GM18868 (cell line): ENCODE measurements around the gene RAD18.

Experiments
- ATAC-seq: cut with Tn5 transposase; IDR thresholded peaks from one replicate; pipeline ENCODE4 v1.9.1; 2021; ENCODE audit warnings: mild to moderate bottlenecking, moderate library complexity; ENCODE audit not compliant: unreplicated experiment

Gene RAD18

DNA sequence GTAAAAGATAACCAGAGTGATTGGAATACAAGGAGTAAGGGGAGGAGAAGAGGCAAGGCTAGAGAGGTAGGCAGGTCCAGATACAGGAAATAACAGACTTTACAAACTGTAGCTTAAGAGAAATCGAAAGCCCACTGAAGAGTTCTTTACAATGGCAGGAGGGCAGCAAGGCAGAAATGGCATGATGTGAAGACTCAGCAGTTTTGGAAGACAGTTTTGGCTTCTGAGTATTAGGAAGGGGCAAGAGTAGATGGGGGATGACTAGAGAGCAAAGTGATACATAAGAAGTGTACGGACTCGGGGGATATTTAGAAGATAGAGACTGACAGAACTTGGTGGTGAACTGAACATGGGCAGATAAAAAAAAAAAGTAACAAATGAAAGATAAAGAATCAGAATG, 54.1 kb downstream of the RAD18 start:
- no peak for ATAC-seq

DNA sequence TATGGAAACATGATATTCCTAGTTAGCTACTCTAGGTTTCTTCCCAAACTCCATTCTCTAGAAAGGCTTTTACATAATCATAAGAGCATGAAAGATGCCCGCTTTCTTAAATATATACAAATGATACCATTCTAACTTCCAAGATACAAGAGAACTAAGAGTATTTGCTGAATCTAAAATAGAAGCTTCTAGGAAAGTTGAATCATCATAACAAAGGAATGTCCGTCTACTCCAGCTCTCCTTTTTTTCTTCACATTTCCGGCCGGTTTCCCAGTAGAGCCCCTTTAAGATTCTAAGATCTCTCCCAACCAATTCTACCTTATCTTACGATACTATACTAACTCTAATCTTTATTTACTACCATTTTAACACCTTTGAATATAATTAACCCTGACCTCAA, 60.1 kb downstream of the RAD18 start:
- no peak for ATAC-seq

- no peak for ATAC-seq
Measured at GRCh38 chr3:8900869-8901268, 62.4 kb downstream of the RAD18 start.

GRCh38 chr3:8899876-8900460, 63.3 kb downstream of the RAD18 start:
- ATAC-seq, result no peak

DNA sequence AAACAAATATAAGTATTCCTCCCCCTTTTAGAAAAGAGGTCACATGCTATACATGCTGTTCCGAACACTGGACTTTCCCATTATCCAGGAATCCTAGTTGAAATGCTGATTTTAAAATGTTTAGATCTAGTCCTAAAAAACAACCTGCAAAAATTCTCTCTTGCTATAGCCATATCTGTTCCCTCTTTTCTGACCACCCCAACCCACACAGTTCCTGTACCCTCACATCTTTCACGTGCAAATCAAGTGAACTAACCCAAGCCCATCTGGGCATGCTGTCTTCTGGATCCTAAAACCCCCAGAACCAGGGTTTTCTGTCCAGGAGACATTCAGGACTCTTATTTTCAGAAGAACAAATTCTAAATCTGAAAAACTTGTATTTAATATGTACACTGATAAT, 67.4 kb downstream of the RAD18 start:
- ATAC-seq, result peak; percentile 76

DNA sequence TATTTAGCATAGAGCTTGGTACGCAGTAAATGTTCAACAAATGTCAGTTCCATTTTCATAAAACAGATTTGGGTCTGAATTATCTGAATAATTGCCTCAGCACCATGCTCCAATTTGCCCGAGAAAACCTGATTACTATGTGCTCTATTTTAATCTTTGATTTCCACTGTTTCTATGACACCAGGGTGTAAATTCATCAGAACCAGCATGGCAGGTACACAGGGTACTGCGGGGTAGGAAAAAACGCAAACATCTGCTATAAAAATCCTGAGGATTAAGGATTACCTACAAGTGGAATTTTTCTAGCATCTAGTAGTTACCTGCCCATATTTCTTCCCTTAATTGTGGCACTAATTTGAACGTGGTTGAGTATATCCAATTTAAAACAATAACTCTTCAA, 70.3 kb downstream of the RAD18 start:
- ATAC-seq, result no peak

DNA sequence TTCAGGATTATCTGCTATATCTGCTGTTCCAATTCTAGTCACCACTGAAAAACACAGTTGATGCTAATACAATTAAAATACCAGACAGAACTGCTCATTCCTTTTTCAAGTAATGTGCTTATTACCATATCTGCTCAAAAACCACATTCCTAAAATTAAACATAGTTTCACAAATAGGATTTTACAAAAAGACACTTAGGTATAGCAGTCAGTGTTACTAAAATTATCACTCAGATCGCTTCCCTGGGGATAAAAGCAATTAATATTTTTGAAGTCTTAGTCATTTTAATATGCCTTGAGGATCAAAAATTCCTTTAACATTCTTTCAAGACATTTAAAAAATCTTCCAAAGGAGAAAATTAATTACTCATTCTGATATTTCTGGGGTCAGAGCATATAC, 71.5 kb downstream of the RAD18 start:
- ATAC-seq, result no peak

DNA sequence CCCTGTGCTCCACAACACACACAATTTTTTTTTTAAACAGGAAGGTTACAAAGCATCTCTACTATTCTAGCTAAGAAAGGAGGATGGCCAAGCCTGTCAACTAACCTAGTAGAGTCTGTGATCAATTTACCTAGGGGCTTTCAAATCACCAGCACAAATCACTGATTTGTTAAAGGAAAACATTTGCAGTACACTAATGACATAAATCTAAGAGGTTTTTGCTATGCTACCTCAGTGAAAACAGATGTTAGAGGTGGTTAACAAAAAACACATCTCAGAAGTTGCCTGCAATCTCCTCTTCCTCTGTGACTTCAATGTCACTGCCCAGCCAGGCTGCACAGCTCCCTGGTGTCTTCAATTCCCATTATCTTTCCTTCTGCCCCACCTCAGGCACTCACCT, 72.0 kb downstream of the RAD18 start:
- ATAC-seq, result no peak

DNA sequence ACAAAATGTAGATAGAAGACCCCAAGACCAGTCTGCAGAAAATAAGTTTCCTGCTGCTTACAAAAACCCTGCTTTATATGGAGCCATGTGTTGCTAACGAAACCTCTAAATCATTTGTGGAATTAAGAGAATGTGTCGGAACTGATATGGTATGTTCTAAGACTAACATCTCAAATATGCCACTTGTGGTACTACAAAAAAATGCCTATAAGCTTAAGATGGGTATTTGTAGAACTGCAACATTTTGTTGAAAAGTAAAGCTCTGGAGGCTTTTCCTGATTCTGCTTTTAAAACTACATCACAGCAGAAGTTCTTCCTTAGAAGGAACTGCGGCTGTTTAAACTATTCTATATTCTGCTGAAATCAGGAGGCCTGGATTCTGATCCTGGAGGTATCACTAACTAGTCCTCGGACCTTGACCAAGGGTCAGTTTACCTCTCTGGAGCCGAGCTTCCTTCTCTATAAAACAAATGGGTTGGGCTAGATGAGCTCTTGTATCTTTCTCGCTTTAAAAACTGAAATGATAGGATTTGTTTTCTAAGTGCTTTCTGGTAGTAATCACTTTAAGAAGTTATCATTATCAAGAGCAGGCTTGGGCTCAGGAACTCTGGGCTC, 74.9 kb downstream of the RAD18 start:
- ATAC-seq, result no peak

DNA sequence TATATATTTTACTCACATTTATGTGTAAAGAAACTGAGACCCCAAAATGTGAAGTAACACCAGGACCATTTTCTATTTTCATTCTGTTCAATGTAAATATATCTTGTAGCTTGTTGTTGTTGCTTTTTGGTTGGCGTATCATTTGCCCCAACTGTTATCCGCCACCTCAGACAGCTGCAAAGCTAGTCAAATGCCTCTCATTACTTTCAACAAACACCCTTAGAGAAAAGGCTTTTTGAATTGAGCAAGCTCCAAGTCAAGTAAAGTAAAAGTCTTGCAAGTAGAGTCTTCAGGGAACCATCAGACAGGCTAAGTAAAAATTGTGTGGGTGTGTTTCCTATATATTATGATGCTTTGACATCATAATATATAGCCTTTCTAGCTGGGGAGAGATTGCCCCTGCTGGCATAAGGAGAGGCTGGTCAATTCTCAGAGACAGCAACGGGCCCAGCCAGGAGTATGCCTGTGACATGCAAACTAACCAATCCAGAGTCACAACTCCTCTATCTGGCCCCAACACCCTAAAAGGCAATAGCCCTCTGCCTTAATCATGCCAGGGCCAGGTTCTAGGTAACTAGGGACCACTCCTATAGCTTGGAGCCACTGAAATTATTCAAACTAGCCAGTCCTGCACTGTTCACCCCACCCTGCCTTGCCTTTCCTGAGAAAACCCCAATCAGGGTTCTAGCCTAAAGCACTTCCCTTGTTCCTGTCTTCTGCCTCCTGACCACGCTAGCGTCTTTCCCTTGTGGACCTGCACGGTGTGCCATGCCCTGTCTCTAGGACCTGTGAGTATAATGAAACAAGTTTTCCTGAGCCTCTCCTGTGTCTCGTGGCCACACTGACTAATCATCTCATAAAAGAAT, 75.6 kb downstream of the RAD18 start:
- no peak for ATAC-seq

DNA sequence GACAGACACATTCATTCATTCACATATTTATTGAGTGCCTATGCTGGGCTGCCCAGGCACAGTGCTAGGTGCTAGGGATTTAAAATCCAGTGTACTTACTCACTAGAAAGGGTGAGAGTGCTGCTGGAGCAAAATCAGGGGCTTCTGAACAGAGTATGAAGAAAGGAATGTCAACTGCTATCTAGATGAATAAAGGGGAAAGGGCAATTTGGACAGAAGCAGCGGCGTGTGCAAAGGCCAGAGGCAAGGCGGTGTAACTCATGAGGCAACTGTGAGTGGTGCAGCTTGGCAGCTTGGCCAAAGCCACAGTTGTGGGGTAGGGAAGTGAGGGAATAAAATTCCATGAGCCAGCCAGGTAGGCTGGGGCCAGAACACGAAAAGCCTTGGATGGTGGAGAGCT, 76.7 kb downstream of the RAD18 start:
- no peak for ATAC-seq

DNA sequence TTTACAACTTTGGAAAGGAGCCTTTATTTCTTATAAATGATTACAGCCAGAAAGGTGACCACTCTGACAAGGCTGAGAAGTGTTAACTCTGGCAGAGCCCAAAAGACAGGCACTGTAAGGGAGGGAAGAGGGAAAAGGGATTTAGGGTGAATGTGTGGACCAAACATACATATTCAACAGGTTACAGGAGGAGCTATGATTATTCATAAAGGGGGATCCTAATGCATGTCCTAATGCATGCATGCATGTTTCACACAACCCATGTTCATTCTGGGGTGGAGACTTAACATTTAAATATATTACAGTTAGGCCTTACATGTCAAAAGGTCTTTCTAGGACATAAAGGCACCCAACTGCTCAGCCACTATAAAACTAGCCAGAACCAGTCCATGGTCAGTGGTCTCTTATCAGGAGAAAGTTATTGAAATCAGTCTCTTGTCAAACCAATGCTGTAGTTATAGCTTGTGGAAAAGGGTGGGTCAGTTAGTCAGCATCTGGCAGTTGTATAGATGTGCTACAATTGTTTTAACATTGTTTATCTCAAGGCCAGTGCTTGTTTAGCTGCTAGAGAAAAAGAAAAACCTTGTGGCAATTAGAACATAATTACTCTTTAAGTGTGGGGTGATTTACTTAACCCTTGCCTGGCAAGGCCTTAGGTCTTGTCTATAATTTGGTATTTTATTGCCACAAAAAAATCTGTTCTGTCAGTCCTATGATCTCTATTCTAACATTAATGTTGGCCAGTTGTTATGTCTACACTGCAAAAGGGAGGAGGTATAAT, 77.5 kb downstream of the RAD18 start:
- ATAC-seq, result no peak

GRCh38 chr3:8884630-8885290, 78.5 kb downstream of the RAD18 start:
- ATAC-seq, result no peak

- no peak for ATAC-seq
Measured at GRCh38 chr3:8882642-8883041, 80.6 kb downstream of the RAD18 start.

- no peak for ATAC-seq
Measured at GRCh38 chr3:8882171-8882593, 81.1 kb downstream of the RAD18 start.

- no peak for ATAC-seq
Measured at GRCh38 chr3:8879347-8879944, 83.8 kb downstream of the RAD18 start.

DNA sequence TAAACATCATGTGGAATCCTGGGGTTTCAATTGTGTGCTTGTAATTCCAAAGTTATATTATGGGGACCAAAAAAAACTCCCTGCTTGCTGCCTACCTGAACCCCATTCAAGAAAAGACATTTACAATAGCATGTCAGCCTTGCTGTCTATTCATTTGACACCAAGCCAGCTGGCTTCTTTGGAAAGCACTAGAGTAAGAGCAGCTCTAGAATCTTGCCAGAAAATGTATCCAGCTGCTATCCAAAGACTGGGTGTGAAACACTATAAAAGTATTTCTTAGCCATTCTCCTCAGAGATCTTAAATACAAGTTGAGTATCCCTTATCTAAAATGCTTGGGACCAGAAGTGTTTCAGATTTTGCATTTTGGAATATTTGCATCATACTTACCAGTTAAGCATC, 87.4 kb downstream of the RAD18 start:
- ATAC-seq, result no peak

DNA sequence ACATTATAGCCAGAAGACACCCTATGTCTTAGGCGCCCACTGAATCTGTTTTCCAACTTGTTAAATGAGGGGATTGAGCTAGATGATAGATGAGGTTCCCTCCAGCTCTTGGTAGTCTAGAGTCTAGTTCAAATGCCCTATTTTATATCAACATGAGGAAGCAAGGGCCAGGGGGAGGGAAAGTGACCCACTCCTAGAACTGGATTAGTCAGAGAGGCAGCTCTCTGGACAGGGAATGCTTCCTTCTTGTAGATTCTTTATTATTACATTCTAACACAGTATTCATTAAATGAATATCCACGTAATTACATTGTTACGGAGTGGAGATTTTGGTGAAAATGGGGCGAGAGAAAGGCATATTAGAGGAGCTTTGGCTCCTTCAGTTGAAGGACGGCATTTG, 89.5 kb downstream of the RAD18 start:
- no peak for ATAC-seq

DNA sequence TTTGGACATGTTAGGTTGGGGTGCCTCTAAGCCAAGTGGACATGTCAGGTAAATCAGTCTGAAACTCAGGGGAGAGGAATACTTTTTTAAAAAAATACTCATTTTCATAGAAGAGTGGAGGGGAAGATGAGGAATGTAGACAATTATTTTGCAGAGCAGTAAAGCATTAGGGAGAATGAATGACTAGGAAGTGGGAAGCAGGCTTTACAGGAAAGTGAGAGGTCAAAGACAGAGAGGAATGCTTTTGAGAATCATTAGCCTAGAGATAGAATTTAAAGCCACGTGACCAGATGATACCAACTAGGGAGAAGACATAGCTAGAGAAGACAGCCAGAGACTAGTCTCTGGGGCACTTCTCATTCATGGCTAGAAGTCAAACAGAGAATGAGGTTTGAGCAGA, 91.0 kb downstream of the RAD18 start:
- no peak for ATAC-seq

GRCh38 chr3:8871306-8871705, 92.0 kb downstream of the RAD18 start:
- no peak for ATAC-seq

DNA sequence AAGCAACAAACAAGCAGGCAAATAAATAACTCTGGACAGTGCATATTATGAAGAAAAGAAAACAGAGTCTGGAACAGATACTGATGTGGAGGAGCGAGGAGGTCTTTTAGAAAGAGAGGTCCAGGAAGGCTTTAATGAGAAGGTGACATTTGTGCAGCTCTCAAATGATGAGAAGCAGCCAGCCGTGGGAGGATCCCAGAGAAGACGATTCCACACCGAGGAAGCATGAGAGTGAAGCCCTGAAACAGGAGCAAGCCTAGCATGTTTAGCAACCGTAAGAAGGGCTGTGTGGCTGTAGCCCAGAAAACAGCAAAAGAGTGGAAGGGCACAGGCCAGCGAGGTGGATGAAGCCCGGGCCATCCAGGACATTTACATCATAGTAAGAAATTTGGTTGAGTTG, 93.1 kb downstream of the RAD18 start:
- ATAC-seq, result no peak
